Smooth muscle cell of bladder (primary cell): ENCODE results near the gene GSDME. TPM values are rescaled to one million over a fixed set of nuclear protein-coding genes. Genes with fewer than 3 reads are reported as not detected.

Experiments used
- total RNA-seq: library from RNA; depleted of rRNA; stranded (reverse); fragments of >200 nt; gene quantifications from 2 replicates; pipeline ENCODE4 v1.2.3, GENCODE V29; 2014

GSDME gene
- total RNA-seq: 48.9 and 91.6 TPM in 2 replicates

DNA sequence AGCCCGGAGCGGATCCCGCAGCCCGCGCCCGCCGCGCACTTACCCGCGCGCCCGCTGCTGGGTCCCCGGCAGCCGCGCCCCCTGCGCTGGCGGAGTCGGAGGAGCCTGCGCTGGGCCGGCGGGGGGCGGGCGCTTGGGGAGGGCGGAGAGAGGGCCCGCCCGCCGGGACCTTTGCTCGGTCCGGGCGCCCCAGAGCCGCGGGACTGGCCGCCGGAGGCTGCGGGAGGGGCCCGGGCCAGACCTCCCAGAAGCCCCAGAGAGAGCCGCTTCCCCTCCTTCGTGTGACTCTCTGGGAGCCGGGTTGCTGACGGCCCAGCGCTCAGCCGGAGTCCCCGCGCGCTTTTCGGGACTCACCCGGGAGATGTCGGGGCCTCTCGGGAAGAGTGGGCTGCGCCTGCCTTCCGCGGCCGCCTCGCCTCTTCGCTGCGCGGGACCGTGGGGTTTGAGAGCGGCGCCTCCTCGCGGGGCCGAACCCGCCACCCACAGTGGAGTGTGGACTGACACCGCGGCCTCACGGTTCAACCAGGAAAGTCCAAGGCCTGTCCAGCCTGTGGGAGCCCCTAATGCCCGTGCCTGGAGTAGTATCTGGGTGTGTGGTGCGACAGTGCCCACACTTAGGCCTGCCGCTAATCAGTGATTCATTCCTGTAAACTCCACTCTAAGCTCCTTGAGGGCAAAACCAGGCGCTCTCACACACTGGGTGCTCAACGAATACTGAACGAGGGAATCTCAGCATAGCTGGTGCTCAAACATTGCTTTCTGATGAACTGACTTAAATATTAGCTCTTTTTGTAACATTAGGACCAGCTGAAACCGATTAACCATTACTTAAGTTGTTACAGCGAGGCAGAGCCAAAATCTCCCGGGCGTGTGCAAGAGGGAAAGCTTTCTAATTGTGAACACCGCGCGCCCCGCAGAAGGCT lies at the start of gene GSDME:
GSDME (minus strand) TSS at position 112 of the 923 bp plus-strand sequence. CDS start 7,690 bp downstream, outside the sequence.

Other genes with a start within 250 kb of the GSDME start
- gene PALS2, start 184.0 kb downstream of the GSDME start, total RNA-seq: 24.9 and 49.8 TPM in 2 replicates
- gene OSBPL3, start 222.7 kb upstream of the GSDME start, total RNA-seq: 8.1 and 9.0 TPM in 2 replicates